Medulla oblongata (tissue), 1 donor: ENCODE results near the gene CREBRF.
"Not testable (repeated sequence)": the region's sequence is repeated elsewhere in the genome, so short reads cannot be mapped to it uniquely, and the experiment has no call there.

Experiments used
- DNase-seq: peaks from one replicate; pipeline ENCODE4 v3.0.0-alpha.2; 2015; ENCODE audit errors: extremely low spot score

The CREBRF gene

GRCh38 chr5:173039188-173039587 is 17.0 kb upstream of the CREBRF start:
- DNase-seq: no peak

- DNase-seq: no peak
These were observed 16.2 kb upstream of the CREBRF start for GRCh38 chr5:173039964-173040363.

- DNase-seq: no peak
These were observed 14.0 kb upstream of the CREBRF start for GRCh38 chr5:173041881-173042762.

GRCh38 chr5:173042763-173043107 is 13.4 kb upstream of the CREBRF start:
- DNase-seq: no peak

- no peak for DNase-seq
These were observed 10.7 kb upstream of the CREBRF start for GRCh38 chr5:173045474-173045873.

- not testable (repeated sequence) for DNase-seq
These were observed 8.9 kb upstream of the CREBRF start for GRCh38 chr5:173047096-173047837.

- DNase-seq: no peak
These were observed 8.4 kb upstream of the CREBRF start for GRCh38 chr5:173047838-173048105.

GRCh38 chr5:173050791-173051190 is 5.4 kb upstream of the CREBRF start:
- no peak for DNase-seq

GRCh38 chr5:173051746-173052145 is 4.4 kb upstream of the CREBRF start:
- no peak for DNase-seq

GRCh38 chr5:173053041-173053440 is 3.1 kb upstream of the CREBRF start:
- no peak for DNase-seq

GRCh38 chr5:173055042-173055721 is 970 bp upstream of the CREBRF start:
- no peak for DNase-seq

GRCh38 chr5:173055722-173055982 is 500 bp upstream of the CREBRF start:
- DNase-seq: no peak

- DNase-seq: no peak
These were observed 570 bp downstream of the CREBRF start for GRCh38 chr5:173056783-173057061.

- peak; percentile 99 for DNase-seq
These were observed 1.1 kb downstream of the CREBRF start for GRCh38 chr5:173057062-173057924.

- no peak for DNase-seq
These were observed 6.0 kb downstream of the CREBRF start for GRCh38 chr5:173062141-173062540.

GRCh38 chr5:173065155-173065554 is 9.0 kb downstream of the CREBRF start:
- no peak for DNase-seq

GRCh38 chr5:173069671-173070070 is 13.5 kb downstream of the CREBRF start:
- DNase-seq: no peak

GRCh38 chr5:173075137-173075843 is 19.1 kb downstream of the CREBRF start:
- DNase-seq: no peak

GRCh38 chr5:173075970-173076369 is 19.8 kb downstream of the CREBRF start:
- DNase-seq: no peak

- DNase-seq: not testable (repeated sequence)
These were observed 20.3 kb downstream of the CREBRF start for GRCh38 chr5:173076471-173076870.

- no peak for DNase-seq
These were observed 22.7 kb downstream of the CREBRF start for GRCh38 chr5:173078878-173079277.

GRCh38 chr5:173089581-173089980 is 33.4 kb downstream of the CREBRF start:
- DNase-seq: no peak
